Thoracic aorta (tissue), 2 donors: ENCODE measurements around the gene IL20RB. TPM values are rescaled to one million over a fixed set of nuclear protein-coding genes. Genes with fewer than 3 reads are reported as not detected.

Source experiments
- ATAC-seq: fragments of 150-250 bp; one replicate; pipeline ENCODE4 v1.8.0; 2017; ENCODE audit warnings: low read depth; ENCODE audit not compliant: insufficient number of reproducible peaks, low FRiP score
- DNase-seq: peaks from one replicate; pipeline ENCODE4 v3.0.0-alpha.2; 2020; ENCODE audit warnings: low spot score
- H3K27ac ChIP-seq, 2 donors: fragments of 200-600 bp; sonication (generic); 1 replicate in 1 of 2; 2 replicates in 1 of 2; pipeline ENCODE4 v1.5.1; 2016; ENCODE audit warnings: mild to moderate bottlenecking in 2 of 2, moderate library complexity in 2 of 2
- H3K27me3 ChIP-seq: fragments of 200-600 bp; sonication (generic); replicated peaks from 2 replicates; pipeline ENCODE4 v1.6.0; 2016; ENCODE audit warnings: mild to moderate bottlenecking; ENCODE audit not compliant: insufficient read depth
- H3K36me3 ChIP-seq: fragments of 200-600 bp; sonication (generic); one replicate; pipeline ENCODE4 v1.5.1; 2016
- H3K4me1 ChIP-seq, 2 donors: fragments of 200-600 bp; sonication (generic); 1 replicate in 1 of 2; 2 replicates in 1 of 2; pipeline versions ENCODE4 v1.5.1 to v1.6.0; 2016; ENCODE audit warnings: low read depth in 2 of 2, mild to moderate bottlenecking in 1 of 2; ENCODE audit not compliant: control insufficient read depth in 1 of 2
- H3K4me3 ChIP-seq: fragments of 200-600 bp; sonication (generic); 2 replicates; pipeline ENCODE4 v1.5.1; 2016; ENCODE audit warnings: mild to moderate bottlenecking
- H3K9me3 ChIP-seq: fragments of 200-600 bp; sonication (generic); 2 replicates; pipeline ENCODE4 v1.5.1; 2016
- CTCF ChIP-seq: fragments of 200-600 bp; sonication (generic); IDR thresholded peaks from one replicate; pipeline ENCODE4 v1.5.1; 2019; ENCODE audit warnings: antibody characterized with exemption
- total RNA-seq, 2 donors: library from RNA; depleted of rRNA; stranded (reverse); fragments of >200 nt; gene quantifications; one replicate each; pipeline versions ENCODE4 v1.1.0 to v1.2.3, GENCODE V29; 2016

Gene IL20RB
- total RNA-seq, 2 donors from 2014 or later: 0.71 to 1.6 TPM

DNA sequence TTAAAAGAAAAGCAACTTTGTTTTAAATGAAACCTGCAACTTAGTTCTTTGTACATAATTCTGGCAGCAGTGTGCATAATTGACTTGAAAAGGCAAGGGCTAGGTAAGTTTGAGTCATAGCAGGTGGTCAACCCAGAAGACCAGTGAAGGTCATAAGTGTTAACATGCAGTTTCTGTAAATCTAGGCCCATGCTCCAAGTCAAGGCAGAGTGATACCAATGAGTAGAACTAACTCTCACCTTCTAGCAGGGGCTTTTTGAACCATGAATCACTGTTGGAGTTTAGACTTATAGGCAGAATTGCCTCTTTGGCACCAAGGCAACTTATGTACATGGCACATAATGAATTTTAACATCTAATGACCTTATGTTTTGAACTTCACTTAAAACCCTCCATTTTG, 29.5 kb upstream of the IL20RB start:
- DNase-seq: no peak
- no peaks in the 10 kb centered on the region for H3K36me3 ChIP-seq
- H3K4me3 ChIP-seq: no peak overlapping the region
- H3K27me3 ChIP-seq: no peaks in the 10 kb centered on the region
- H3K9me3 ChIP-seq: no peaks in the 10 kb centered on the region
- no peak for ATAC-seq
- TF ChIP-seq CTCF: no peak
- peaks cover 14 to 19% of the 10 kb centered on the region in 2 donors for H3K4me1 ChIP-seq
- H3K27ac ChIP-seq: no peak overlapping the region

- Histone ChIP-seq H3K27me3 (no peaks in the 10 kb centered on the region), H3K9me3 (no peaks in the 10 kb centered on the region), H3K4me3 (peak overlapping the region; percentile 32), H3K36me3 (no peaks in the 10 kb centered on the region), H3K27ac (no peak overlapping the region), H3K4me1 (peaks cover 12 to 16% of the 10 kb centered on the region in 2 donors)
- DNase-seq: no peak
- no peak for ATAC-seq
- TF ChIP-seq CTCF: no peak
Observed at GRCh38 chr3:136929977-136930670, 27.7 kb upstream of the IL20RB start.

DNA sequence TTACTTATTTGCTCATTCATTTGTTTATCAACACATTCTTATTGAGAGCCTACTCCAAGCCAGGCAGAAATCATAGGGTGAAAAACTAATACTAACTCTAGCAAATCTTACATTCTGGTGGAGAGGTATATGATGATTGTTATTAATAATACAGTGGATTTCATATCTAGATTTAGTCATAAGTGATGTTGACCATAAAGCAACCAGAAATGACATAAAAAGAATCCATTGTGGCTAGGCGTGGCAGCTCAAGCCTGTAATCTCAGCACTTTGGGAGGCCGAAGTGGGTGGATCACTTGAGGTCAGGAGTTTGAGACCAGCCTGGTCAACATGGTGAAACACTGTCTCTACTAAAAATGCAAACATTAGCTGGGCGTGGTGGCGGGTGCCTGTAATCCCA, 26.2 kb upstream of the IL20RB start:
- Histone ChIP-seq H3K9me3 (no peaks in the 10 kb centered on the region), H3K36me3 (no peaks in the 10 kb centered on the region), H3K27ac (no peak overlapping the region), H3K4me3 (peak overlapping the region; percentile 8), H3K4me1 (peaks cover 12 to 16% of the 10 kb centered on the region in 2 donors), H3K27me3 (no peaks in the 10 kb centered on the region)
- no peak for TF ChIP-seq CTCF
- ATAC-seq (no peak), DNase-seq (no peak)

DNA sequence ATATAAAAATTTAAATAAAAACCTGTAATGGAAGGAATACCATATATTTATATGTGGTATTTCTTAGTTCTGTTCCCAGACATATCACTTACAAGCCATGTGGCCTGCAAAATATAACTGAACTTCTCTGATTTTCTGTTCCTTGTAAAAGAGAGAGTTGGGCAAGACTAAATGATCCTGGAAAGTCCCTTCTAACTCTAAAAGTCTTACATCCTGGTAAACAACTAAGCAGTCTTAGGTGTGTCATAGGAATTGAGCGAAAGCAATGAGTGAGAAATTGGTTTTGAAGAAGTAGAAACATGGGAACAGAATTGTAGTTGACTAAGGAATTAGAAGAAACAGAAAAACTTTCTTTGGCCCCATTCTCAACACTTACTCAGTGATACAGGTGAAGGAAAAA, 25.3 kb upstream of the IL20RB start:
- Histone ChIP-seq H3K4me3 (no peak overlapping the region), H3K27me3 (no peaks in the 10 kb centered on the region), H3K4me1 (peaks cover 12 to 16% of the 10 kb centered on the region in 2 donors), H3K36me3 (no peaks in the 10 kb centered on the region), H3K27ac (no peak overlapping the region), H3K9me3 (no peaks in the 10 kb centered on the region)
- TF ChIP-seq CTCF: no peak
- DNase-seq: no peak
- ATAC-seq: no peak

GRCh38 chr3:136932978-136933772, 24.6 kb upstream of the IL20RB start:
- Histone ChIP-seq H3K27me3 (no peaks in the 10 kb centered on the region), H3K4me3 (no peak overlapping the region)

More at GRCh38 chr3:136932978-136933772, 24.6 kb upstream of the IL20RB start:
- no peak overlapping the region for H3K27ac ChIP-seq
- ATAC-seq (no peak), DNase-seq (no peak)
- peaks cover 12 to 18% of the 10 kb centered on the region in 2 donors for H3K4me1 ChIP-seq
- no peak for TF ChIP-seq CTCF
- H3K9me3 ChIP-seq: no peaks in the 10 kb centered on the region
- H3K36me3 ChIP-seq: no peaks in the 10 kb centered on the region
